Subcutaneous adipose tissue (tissue), 4 donors: ENCODE measurements around the gene LBHD1. TPM values are rescaled to one million over a fixed set of nuclear protein-coding genes. Genes with fewer than 3 reads are reported as not detected.

ENCODE experiments used
- total RNA-seq, 4 donors: library from RNA; depleted of rRNA; stranded (reverse); fragments of >200 nt; gene quantifications; one replicate each; pipeline ENCODE4 v1.1.0, GENCODE V29; 2016
- TF ChIP-seq, protein P1 (sequence below): fragments of 450-650 bp; IDR thresholded peaks from one replicate; pipeline ENCODE4 v1.5.1; 2016; ENCODE audit warnings: low read depth, mild to moderate bottlenecking, control low read depth, antibody characterized with exemption, moderate library complexity

LBHD1 gene
- total RNA-seq, 4 donors from 2014 or later = 3.8 to 10.6 (median 5.5) TPM

DNA sequence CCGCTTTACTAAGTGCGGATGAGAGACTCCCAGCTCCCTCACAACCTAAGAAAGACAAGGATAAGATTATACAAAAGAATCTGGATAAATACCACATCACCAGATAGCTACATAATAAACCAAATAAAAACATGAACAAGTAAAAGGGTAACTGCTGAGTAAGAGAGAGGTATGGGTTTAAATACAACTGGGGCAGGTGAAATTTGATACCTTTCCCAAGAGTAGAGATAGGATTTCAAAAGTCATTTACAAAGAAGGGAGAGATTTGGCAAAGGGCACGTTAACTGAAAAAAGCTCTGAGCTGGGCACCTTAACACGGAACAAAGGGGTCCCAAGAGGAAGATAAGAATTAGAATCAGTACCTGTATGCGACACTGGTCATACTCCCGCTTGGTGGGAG, 5.1 kb upstream of the LBHD1 start:
- TF ChIP-seq, protein P1, sequence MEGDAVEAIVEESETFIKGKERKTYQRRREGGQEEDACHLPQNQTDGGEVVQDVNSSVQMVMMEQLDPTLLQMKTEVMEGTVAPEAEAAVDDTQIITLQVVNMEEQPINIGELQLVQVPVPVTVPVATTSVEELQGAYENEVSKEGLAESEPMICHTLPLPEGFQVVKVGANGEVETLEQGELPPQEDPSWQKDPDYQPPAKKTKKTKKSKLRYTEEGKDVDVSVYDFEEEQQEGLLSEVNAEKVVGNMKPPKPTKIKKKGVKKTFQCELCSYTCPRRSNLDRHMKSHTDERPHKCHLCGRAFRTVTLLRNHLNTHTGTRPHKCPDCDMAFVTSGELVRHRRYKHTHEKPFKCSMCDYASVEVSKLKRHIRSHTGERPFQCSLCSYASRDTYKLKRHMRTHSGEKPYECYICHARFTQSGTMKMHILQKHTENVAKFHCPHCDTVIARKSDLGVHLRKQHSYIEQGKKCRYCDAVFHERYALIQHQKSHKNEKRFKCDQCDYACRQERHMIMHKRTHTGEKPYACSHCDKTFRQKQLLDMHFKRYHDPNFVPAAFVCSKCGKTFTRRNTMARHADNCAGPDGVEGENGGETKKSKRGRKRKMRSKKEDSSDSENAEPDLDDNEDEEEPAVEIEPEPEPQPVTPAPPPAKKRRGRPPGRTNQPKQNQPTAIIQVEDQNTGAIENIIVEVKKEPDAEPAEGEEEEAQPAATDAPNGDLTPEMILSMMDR = no peak

DNA sequence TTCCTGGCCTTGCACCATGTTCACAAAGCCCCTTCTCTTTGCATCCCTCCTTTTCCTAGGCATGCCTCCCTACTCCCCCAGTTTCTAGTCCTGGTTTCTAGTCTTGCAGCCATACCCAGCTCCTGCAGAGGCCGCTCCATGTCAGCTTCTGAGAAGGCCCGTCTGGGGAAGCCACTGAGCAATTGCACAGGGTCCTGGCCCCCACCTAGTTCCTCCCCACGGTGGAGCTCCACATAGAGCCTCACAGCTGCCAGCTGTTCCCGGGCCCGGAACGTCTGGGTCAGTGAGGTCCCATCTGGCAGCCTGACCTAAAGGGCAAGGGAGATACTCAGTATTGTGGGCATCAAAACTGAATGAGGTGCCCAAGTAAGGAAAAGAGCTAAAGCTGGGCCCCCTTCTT, 4.6 kb upstream of the LBHD1 start:
- TF ChIP-seq, protein P1 = no peak

GRCh38 chr11:62673196-62673525, 1.1 kb upstream of the LBHD1 start:
- TF ChIP-seq, protein P1 = no peak

DNA sequence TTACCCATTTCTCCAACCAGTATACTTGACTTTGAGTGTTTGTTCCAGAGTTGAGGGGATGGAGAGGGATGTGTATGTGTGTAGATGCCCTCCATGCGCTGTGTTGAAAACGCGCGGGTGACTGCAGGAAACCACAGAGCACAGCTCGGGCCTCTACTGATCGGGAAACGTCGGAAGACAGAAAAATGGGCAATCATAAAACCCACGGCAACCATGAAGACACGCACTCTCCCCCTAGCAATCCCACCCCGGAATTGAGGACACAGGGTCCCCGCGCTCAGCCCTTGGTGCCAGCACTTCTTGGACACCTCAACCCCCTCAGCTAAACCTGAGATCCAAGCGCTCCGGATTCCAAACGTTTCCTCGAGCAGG, 845 bp downstream of the LBHD1 start:
- TF ChIP-seq, protein P1 = no peak

GRCh38 chr11:62669420-62670161, 2.5 kb downstream of the LBHD1 start:
- TF ChIP-seq, protein P1 = no peak

GRCh38 chr11:62667460-62667859, 4.6 kb downstream of the LBHD1 start:
- TF ChIP-seq, protein P1 = no peak

DNA sequence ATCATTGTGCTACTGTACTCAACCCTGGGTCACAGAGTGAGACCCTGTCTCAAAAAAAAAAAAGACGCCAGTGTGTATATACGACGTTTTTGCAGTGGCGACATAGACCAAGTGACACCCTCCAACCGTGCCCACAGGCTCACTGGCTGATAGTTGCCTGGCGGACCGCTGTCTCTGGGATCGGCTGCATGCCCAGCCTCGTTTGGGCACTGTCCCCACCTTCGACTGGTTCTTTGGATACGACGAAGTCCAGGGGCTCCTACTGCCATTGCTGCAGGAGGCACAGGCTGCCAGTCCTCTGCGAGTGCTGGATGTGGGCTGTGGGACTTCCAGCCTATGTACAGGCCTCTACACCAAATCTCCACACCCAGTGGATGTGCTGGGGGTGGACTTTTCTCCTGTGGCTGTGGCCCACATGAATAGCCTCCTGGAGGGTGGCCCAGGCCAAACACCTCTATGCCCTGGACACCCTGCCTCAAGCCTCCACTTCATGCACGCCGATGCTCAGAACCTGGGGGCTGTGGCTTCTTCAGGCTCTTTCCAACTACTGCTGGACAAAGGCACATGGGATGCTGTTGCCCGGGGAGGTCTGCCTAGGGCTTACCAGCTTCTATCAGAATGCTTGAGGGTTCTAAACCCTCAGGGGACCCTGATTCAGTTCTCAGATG, 5.7 kb downstream of the LBHD1 start:
- TF ChIP-seq, protein P1 = no peak
